Liver (tissue), 9 donors: ENCODE measurements around the gene RMRP. TPM values are rescaled to one million over a fixed set of nuclear protein-coding genes. Genes with fewer than 3 reads are reported as not detected.

Experiments
- DNase-seq: peaks from one replicate; pipeline ENCODE4 v3.0.0-alpha.2; 2017; ENCODE audit warnings: low spot score
- H3K27ac ChIP-seq, 2 donors: one replicate each; pipeline ENCODE4 v1.7.0; 2013; ENCODE audit warnings: inconsistent platforms in 2 of 2, low read length in 2 of 2, control low read depth in 1 of 2, low read depth in 1 of 2, mild to moderate bottlenecking in 1 of 2
- H3K27me3 ChIP-seq, 4 donors: one replicate each; pipeline versions ENCODE4 v1.6.1 to v1.7.0; 2013; ENCODE audit warnings: low read length in 3 of 4, inconsistent platforms in 1 of 4, mild to moderate bottlenecking in 1 of 4, moderate library complexity in 1 of 4; ENCODE audit not compliant: control insufficient read depth in 4 of 4, insufficient read depth in 4 of 4
- H3K36me3 ChIP-seq, 4 donors: one replicate each; pipeline versions ENCODE4 v1.6.1 to v1.7.0; 2013; ENCODE audit warnings: low read length in 3 of 4, mild to moderate bottlenecking in 3 of 4, low read depth in 1 of 4, moderate library complexity in 1 of 4; ENCODE audit not compliant: control insufficient read depth in 4 of 4, insufficient read depth in 3 of 4
- H3K4me1 ChIP-seq, 4 donors: one replicate each; pipeline versions ENCODE4 v1.6.1 to v1.7.0; 2013; ENCODE audit warnings: low read length in 3 of 4, mild to moderate bottlenecking in 3 of 4, moderate library complexity in 1 of 4; ENCODE audit not compliant: control insufficient read depth in 4 of 4, insufficient read depth in 4 of 4
- H3K4me3 ChIP-seq, 3 donors: one replicate each; pipeline versions ENCODE4 v1.6.1 to v1.7.0; 2013; ENCODE audit warnings: low read length in 3 of 3, control low read depth in 1 of 3, low read depth in 1 of 3, mild to moderate bottlenecking in 1 of 3
- H3K9ac ChIP-seq, 2 donors: one replicate each; pipeline ENCODE4 v1.7.0; 2013; ENCODE audit warnings: low read length in 2 of 2, mild to moderate bottlenecking in 2 of 2, moderate library complexity in 2 of 2, control low read depth in 1 of 2, low read depth in 1 of 2
- H3K9me3 ChIP-seq, 4 donors: one replicate each; pipeline versions ENCODE4 v1.6.1 to v1.7.0; 2013; ENCODE audit warnings: low read length in 3 of 4; ENCODE audit not compliant: control insufficient read depth in 4 of 4
- CTCF ChIP-seq: fragments of 150-350 bp; IDR thresholded peaks from 2 replicates; pipeline ENCODE4 v1.5.1; 2017; ENCODE audit warnings: improper control_type of control experiment, low read depth, low read length; ENCODE audit not compliant: missing input control
- EGR1 ChIP-seq, 2 donors: IDR thresholded peaks; 2 replicates each; pipeline ENCODE4 v1.6.1; 2016 to 2018; ENCODE audit warnings: antibody characterized with exemption in 2 of 2, low read depth in 2 of 2
- FOXA2 ChIP-seq: IDR thresholded peaks from 2 replicates; pipeline ENCODE4 v1.6.1; 2016; ENCODE audit warnings: antibody characterized with exemption
- GABPA ChIP-seq, 2 donors: IDR thresholded peaks in 1 of 2; conservative IDR thresholded peaks in 1 of 2; 2 replicates each; pipeline ENCODE4 v1.6.1; 2016; ENCODE audit warnings: antibody characterized with exemption in 2 of 2, mild to moderate bottlenecking in 1 of 2, moderate library complexity in 1 of 2
- HNF4G ChIP-seq: IDR thresholded peaks from 2 replicates; pipeline ENCODE4 v1.6.1; 2016; ENCODE audit warnings: antibody characterized with exemption
- NR2F2 ChIP-seq: IDR thresholded peaks from 2 replicates; pipeline ENCODE4 v1.6.1; 2016; ENCODE audit warnings: antibody characterized with exemption
- RAD21 ChIP-seq, 2 donors: IDR thresholded peaks; 2 replicates each; pipeline ENCODE4 v1.6.1; 2016; ENCODE audit warnings: antibody characterized with exemption in 2 of 2, mild to moderate bottlenecking in 2 of 2
- TAF1 ChIP-seq: conservative IDR thresholded peaks from 2 replicates; pipeline ENCODE4 v1.6.1; 2016; ENCODE audit warnings: antibody characterized with exemption, mild to moderate bottlenecking
- YY1 ChIP-seq: IDR thresholded peaks from 2 replicates; pipeline ENCODE4 v1.6.1; 2016; ENCODE audit warnings: antibody characterized with exemption, mild to moderate bottlenecking
- ZBTB33 ChIP-seq: IDR thresholded peaks from 2 replicates; pipeline ENCODE4 v1.6.1; 2016; ENCODE audit warnings: antibody characterized with exemption
- WGBS: extraction: QIAGEN DNeasy Blood & Tissue Kit; methylation state at CpG from one replicate; pipeline ENCODE4 v1.1.7; 2013; 5-methylcytosine and 5-hydroxymethylcytosine counted together
- polyA plus RNA-seq, 2 donors: library from polyadenylated mRNA; stranded (reverse) in 1 of 2; unstranded in 1 of 2; fragments of 200-250 nt in 1 of 2; fragments of >200 nt in 1 of 2; fragmentation: Nextera tagmentation in 1 of 2; extraction: Ambion mirVana in 1 of 2; gene quantifications; one replicate each; pipeline versions ENCODE4 v1.2.1 to v1.2.3, GENCODE V29; 2013 to 2015
- total RNA-seq, 2 donors: library from RNA; depleted of rRNA; stranded (reverse); fragments of >200 nt; gene quantifications; one replicate each; pipeline ENCODE4 v1.2.3, GENCODE V29; 2014
- TF ChIP-seq, protein P1 (sequence below): IDR thresholded peaks from 2 replicates; pipeline ENCODE4 v1.6.1; 2016; ENCODE audit warnings: antibody characterized with exemption, mild to moderate bottlenecking
- TF ChIP-seq, protein P2 (sequence below): IDR thresholded peaks from 2 replicates; pipeline ENCODE4 v1.6.1; 2016; ENCODE audit warnings: antibody characterized with exemption
- donor health status: healthy.
- donor health status: healthy.
- donor health status: healthy.
- donor health status: healthy.
- donor health status: healthy.

The RMRP gene
- total and polyA plus RNA-seq, 4 donors, result 5.3 to 67,037 (median 2,677) TPM

DNA sequence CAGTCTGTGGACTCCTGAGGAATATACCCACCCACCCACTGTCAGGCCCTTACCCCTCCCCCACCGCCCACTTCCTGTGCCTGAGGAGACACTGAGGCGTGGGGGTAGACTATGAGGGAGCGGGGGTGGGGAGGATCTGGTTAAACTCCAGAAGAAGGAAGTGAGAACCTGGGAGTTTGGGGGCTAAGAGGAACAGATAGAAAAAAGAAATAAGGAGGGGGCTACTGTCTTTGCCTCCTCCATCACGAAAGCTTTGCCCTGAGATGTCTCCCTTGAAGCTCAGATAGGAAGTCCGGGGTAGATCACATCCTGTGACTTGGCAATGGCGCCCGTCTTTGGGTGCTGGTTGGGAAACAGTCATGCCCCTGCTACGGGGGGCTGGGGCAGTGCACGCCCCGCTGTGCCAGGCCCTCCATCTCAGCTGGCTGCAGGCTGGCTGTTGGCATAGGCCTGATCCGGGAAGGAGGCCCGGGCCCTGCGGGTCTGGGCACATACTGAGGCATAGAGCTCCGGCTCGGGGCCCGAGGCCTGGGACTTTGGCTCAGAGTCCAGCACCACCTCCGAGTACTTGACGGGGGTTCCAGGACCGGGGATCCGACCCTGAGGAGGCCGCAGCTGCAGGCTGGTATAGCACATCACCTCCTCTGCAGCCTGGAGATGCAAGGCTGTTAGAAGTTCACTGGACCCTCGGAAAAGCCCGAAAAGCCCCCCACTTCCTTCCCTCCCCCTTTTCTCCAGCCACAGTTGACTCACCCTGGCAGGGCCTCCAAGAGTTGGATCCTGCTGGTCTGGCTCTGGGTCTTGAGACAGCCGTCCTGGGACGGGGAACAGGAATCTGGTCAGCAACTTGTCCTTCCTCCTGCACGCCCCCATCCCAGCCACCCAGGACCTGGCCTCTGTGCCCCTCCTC lies 8.1 kb downstream of the RMRP start:
- Histone ChIP-seq H3K4me3 (no peak overlapping the region), H3K9ac (no peak overlapping the region), H3K36me3 (no peaks in the 10 kb centered on the region), H3K27ac (peak overlapping the region in 1 of 2 donors; percentile 41), H3K9me3 (no peaks in the 10 kb centered on the region), H3K27me3 (no peaks in the 10 kb centered on the region), H3K4me1 (peaks cover 0 to 8% (median 4%) of the 10 kb centered on the region in 4 donors)
- DNase-seq, result no peak
- TF ChIP-seq NR2F2 (no peak), EGR1 (IDR thresholded peaks at IDR 0.05; ENCODE audit: low read depth in 2 of 2) (no peak), GABPA (IDR thresholded peaks at IDR 0.05 in 1 of 2, conservative IDR thresholded peaks at IDR 0.05 in 1 of 2) (no peak), HNF4G (no peak), FOXA2 (no peak), ZBTB33 (no peak)
- TF ChIP-seq, protein P1, sequence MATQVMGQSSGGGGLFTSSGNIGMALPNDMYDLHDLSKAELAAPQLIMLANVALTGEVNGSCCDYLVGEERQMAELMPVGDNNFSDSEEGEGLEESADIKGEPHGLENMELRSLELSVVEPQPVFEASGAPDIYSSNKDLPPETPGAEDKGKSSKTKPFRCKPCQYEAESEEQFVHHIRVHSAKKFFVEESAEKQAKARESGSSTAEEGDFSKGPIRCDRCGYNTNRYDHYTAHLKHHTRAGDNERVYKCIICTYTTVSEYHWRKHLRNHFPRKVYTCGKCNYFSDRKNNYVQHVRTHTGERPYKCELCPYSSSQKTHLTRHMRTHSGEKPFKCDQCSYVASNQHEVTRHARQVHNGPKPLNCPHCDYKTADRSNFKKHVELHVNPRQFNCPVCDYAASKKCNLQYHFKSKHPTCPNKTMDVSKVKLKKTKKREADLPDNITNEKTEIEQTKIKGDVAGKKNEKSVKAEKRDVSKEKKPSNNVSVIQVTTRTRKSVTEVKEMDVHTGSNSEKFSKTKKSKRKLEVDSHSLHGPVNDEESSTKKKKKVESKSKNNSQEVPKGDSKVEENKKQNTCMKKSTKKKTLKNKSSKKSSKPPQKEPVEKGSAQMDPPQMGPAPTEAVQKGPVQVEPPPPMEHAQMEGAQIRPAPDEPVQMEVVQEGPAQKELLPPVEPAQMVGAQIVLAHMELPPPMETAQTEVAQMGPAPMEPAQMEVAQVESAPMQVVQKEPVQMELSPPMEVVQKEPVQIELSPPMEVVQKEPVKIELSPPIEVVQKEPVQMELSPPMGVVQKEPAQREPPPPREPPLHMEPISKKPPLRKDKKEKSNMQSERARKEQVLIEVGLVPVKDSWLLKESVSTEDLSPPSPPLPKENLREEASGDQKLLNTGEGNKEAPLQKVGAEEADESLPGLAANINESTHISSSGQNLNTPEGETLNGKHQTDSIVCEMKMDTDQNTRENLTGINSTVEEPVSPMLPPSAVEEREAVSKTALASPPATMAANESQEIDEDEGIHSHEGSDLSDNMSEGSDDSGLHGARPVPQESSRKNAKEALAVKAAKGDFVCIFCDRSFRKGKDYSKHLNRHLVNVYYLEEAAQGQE, result no peak
- WGBS, result 84% methylated on average over 26 of the region's 26 CpGs

GRCh38 chr9:35646533-35647265 lies 11.1 kb downstream of the RMRP start:
- peak; percentile 93 for DNase-seq

More at GRCh38 chr9:35646533-35647265, 11.1 kb downstream of the RMRP start:
- no peaks in the 10 kb centered on the region for H3K36me3 ChIP-seq
- H3K27me3 ChIP-seq, result no peaks in the 10 kb centered on the region
- H3K9ac ChIP-seq, result peak overlapping the region; percentile 83 to 91
- H3K9me3 ChIP-seq, result no peaks in the 10 kb centered on the region
- H3K4me1 ChIP-seq, result peaks cover 0 to 8% (median 2%) of the 10 kb centered on the region in 4 donors
- peak overlapping the region; percentile 70 to 82 for H3K27ac ChIP-seq
- peak overlapping the region; percentile 36 to 74 (median 52) for H3K4me3 ChIP-seq
- WGBS, result under 1% methylated on average over 58 of the region's 58 CpGs
- peak; percentile 24 for TF ChIP-seq TAF1
- TF ChIP-seq YY1, result peak; percentile 60
- TF ChIP-seq RAD21 (IDR thresholded peaks at IDR 0.05), result peak; percentile 88 to 90
- TF ChIP-seq, protein P2, sequence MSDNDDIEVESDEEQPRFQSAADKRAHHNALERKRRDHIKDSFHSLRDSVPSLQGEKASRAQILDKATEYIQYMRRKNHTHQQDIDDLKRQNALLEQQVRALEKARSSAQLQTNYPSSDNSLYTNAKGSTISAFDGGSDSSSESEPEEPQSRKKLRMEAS, result no peak
- TF ChIP-seq CTCF, result peak; percentile 93
